ENCODE data around the gene EEF1AKMT1.

GRCh38 chr13:20720499-20720898 lies 53.3 kb downstream of the EEF1AKMT1 start:
- no peak for TF ChIP-seq CTCF (IDR thresholded peaks at IDR 0.05)
- no peak for TF ChIP-seq POLR2A (IDR thresholded peaks at IDR 0.05)
- no peak for TF ChIP-seq EP300 (IDR thresholded peaks at IDR 0.05)
